ENCODE measurements around the gene HSPB2.
A peak's percentile ranks its signal among the peaks of the same experiment; 100 is the strongest.
"Not testable (repeated sequence)": the region's sequence is repeated elsewhere in the genome, so short reads cannot be mapped to it uniquely, and the experiment has no call there.

HSPB2 gene

GRCh38 chr11:111916768-111917167 is 4.2 kb downstream of the HSPB2 start:
- no peak for DNase-seq

GRCh38 chr11:111917312-111917711 is 4.8 kb downstream of the HSPB2 start:
- no peak for DNase-seq

- DNase-seq: no peak
Observed at GRCh38 chr11:111917788-111918187, 5.3 kb downstream of the HSPB2 start.

GRCh38 chr11:111918390-111919256 is 6.1 kb downstream of the HSPB2 start, which contains the start of gene C11orf52:
TSS of gene C11orf52 (plus strand) at chr11:111918913. CDS start at chr11:111918973, 60 bp downstream.
- peak; percentile 89 for DNase-seq

DNA sequence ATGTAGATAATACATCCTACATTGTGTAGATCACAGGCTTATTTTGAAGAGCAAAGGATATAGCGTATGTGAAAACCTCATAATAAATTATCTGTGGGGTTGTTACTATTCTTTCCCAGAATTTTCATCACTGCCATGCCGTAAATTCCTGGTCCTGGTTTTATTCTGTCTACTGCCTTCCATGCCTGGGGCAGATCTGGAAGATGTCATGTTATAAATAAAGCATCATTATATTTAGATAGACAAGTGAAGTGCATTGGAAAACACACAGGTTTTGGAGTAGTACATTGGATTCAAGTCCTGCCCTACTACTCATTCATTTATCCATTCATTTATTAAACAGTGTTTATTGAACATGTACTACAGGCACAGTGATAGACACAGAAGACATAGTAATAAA is 8.4 kb downstream of the HSPB2 start:
- DNase-seq: no peak

- no peak for DNase-seq
Observed at GRCh38 chr11:111921541-111922230, 9.2 kb downstream of the HSPB2 start.

GRCh38 chr11:111922803-111923202 is 10.3 kb downstream of the HSPB2 start:
- DNase-seq: no peak

GRCh38 chr11:111923351-111923788 is 10.8 kb downstream of the HSPB2 start:
- DNase-seq: no peak

GRCh38 chr11:111923951-111924350 is 11.4 kb downstream of the HSPB2 start:
- no peak for DNase-seq

GRCh38 chr11:111925953-111926352 is 13.4 kb downstream of the HSPB2 start:
- no peak for DNase-seq

DNA sequence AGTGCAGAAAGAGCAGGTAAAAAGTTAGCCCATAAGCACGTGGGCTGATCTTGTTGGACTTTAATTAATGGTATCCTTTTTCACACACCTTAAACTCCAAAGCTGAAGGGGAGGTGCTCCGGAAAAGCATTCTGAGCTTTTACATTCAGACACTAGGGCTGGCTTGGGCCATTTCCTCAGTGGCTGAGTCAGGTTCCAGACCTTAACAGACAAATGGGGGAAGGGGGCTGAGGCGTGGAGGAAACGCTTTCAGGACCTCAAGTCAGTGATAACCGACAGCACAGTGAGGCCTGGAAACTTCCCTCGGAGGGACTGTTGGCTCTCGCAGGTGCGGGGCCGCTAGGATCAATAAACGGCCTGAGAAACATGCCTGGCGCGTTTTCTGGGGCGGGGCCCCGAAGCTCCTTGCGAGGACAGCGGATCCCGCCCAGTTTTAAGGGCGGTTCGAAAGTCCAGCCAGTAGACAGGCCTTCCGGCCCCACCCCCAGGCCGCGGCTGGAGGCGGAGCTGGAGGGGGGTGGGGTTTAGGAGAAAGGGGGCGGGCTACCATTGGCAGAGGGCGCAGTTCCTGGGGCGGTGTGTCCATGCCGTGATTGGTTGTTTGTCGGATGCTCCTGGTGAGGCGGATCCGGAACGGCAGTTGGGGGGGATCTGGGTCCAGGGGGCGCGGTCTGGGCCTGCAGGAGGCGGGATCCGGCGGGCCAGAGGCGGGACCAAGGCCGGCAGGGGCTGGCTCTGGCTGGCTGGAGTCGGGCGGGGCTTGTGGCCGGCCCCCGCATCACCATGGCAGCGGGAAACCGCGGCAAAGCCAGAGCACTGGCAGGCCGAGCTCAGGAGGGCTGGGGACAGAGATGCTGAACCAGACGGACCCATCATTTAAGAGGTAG is 14.2 kb downstream of the HSPB2 start:
- peak; percentile 77 for DNase-seq

DNA sequence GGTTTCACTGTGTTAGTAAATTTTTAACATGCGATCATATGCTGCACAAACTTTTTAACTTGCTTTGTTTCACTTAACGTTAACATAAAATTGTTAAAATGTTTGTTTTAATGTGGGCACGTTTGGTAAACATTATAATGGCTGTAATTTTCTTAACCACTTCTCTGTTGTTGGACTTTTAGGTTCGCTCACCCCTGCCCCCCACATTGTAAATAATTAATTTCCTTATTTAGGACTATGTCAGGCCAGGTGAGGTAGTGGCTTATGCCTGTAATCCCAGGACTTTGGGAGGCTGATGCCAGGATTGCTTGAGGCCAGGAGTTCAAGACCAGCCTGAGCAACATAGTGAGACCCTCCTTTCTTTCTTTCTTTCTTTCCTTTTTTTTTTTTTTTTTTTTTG is 17.9 kb downstream of the HSPB2 start:
- no peak for DNase-seq

DNA sequence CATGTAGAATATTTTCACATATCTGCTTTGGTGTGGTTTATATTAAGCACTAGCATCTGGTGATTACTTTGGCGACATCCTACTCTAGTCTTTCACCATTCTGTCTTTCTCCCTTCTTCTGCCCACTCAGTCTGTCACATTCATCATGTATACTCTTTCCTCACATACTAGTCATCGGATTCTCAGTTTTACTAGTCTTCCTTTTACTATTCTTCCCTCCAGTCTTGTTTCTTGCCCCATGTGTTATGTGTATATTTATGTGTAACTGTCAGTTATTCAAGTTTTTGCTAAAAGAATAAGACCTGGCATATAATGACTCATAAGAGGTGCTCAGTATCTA is 20.0 kb downstream of the HSPB2 start:
- no peak for DNase-seq

- DNase-seq: not testable (repeated sequence)
Observed at GRCh38 chr11:111933176-111933575, 20.6 kb downstream of the HSPB2 start.

GRCh38 chr11:111933872-111934271 is 21.3 kb downstream of the HSPB2 start:
- no peak for DNase-seq

GRCh38 chr11:111934306-111934705 is 21.8 kb downstream of the HSPB2 start:
- no peak for DNase-seq

- DNase-seq: no peak
Observed at GRCh38 chr11:111935317-111936039, 22.9 kb downstream of the HSPB2 start.

- no peak for DNase-seq
Observed at GRCh38 chr11:111936040-111936540, 23.6 kb downstream of the HSPB2 start.

- no peak for DNase-seq
Observed at GRCh38 chr11:111937461-111937769, 24.9 kb downstream of the HSPB2 start.

GRCh38 chr11:111937844-111938243 is 25.3 kb downstream of the HSPB2 start:
- DNase-seq: no peak

- no peak for DNase-seq
Observed at GRCh38 chr11:111938687-111939160, 26.2 kb downstream of the HSPB2 start.

All from NCI-H187 treated with DMSO at 0.1 percent for 48 hours (cell line).